Stimulated activated naive CD8-positive, alpha-beta T cell treated with anti-CD3 and anti-CD28 coated beads, Interleukin-15, Interleukin-2, amounts not matched to agents 100 ng/mL and 50 ng/mL, for 24 hours (primary cell): Measurements from ENCODE around the gene EYS.
"Not testable (repeated sequence)": the region's sequence is repeated elsewhere in the genome, so short reads cannot be mapped to it uniquely, and the experiment has no call there.

Experiments used
- H3K27ac Mint-ChIP-seq: one replicate; pipeline ENCODE4 v1.8.0; 2021; ENCODE audit warnings: mild to moderate bottlenecking, mixed read lengths
- H3K27me3 Mint-ChIP-seq: one replicate; pipeline ENCODE4 v1.8.0; 2021; ENCODE audit warnings: mixed read lengths
- H3K36me3 Mint-ChIP-seq: one replicate; pipeline ENCODE4 v1.8.0; 2021; ENCODE audit warnings: low read depth, mixed read lengths
- H3K4me1 Mint-ChIP-seq: one replicate; pipeline ENCODE4 v1.8.0; 2021; ENCODE audit warnings: low read depth, mixed read lengths
- H3K4me3 Mint-ChIP-seq: one replicate; pipeline ENCODE4 v1.8.0; 2021; ENCODE audit warnings: mild to moderate bottlenecking, mixed read lengths
- H3K9me3 Mint-ChIP-seq: one replicate; pipeline ENCODE4 v1.8.0; 2021; ENCODE audit warnings: mixed read lengths

EYS gene

DNA sequence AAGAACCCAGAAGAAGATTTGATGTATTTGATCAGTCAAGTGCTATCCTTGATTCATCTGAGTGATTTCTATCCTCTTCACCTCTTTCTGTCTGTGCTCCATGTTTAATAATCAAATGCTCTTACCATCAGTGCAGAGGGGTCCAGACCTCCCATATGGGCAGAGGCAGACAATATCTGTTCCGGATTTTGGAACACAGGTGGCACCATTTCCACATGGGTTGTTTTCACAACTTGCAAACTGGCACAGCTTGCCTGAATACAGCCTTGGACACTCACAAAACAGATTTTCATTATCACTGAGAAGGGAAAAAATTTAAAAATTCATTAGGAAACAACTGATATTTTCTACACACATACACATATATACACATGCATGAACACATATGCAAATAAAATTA, 1843.0 kb downstream of the EYS start:
- H3K27me3 Mint-ChIP-seq = no peaks in the 10 kb centered on the region
- H3K9me3 Mint-ChIP-seq = no peaks in the 10 kb centered on the region
- no peaks in the 10 kb centered on the region for H3K36me3 Mint-ChIP-seq
- no peaks in the 10 kb centered on the region for H3K4me1 Mint-ChIP-seq
- no peak overlapping the region for H3K27ac Mint-ChIP-seq
- H3K4me3 Mint-ChIP-seq = no peak overlapping the region

DNA sequence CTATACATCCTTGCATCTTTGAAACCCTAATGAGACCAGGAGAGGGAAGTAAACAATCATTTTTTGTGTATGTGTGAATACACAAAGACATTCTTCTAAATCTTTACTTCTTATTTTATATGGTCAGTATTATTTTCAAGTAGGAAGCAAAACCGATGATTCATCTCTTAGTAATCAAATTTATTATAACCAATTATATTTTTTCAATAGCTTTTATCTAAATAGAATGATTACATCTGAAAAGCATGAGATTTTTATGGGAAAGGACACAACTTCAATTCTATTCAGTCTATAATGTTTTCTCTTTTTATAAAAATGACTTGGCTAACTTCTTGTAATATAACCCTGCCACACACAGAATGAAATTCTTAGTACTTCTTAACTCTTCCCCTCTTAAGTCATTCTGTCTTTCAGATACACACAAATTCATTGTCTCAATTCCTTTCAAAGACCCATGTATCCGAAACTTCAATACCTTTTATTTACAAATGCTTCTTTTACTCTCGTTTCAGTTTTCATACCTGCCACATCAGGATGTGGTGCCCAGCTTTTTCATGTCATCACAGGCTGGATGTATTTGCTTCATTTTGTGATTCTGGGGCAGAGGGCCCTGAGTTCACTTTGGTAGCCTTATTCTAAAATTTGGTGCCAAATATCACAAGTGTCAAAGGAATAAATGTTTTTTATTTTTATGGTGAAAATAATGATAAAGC, 1844.4 kb downstream of the EYS start:
- Mint-ChIP-seq H3K36me3 (no peaks in the 10 kb centered on the region), H3K27ac (no peak overlapping the region), H3K4me1 (no peaks in the 10 kb centered on the region), H3K27me3 (no peaks in the 10 kb centered on the region), H3K4me3 (no peak overlapping the region), H3K9me3 (no peaks in the 10 kb centered on the region)

DNA sequence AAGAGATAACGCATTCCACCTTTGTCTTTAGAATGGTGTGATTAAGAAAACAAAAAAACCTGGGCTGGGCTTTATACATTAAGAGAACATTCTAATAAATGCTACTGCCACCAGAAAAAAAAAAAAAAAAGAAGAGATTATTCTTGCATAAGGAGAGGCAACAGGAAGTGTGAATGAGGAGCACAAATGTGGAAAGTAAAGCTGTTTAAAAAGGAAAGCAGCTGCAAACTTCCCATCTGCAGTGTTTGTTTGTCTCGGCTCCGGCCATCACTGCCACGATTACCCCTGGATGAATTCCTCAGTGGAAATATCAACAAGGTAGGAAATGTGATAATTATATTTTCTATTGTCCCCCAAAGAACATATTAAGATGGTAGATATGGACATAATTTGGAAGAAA, 1847.5 kb downstream of the EYS start:
- Mint-ChIP-seq H3K27me3 (no peaks in the 10 kb centered on the region), H3K36me3 (no peaks in the 10 kb centered on the region), H3K27ac (no peak overlapping the region), H3K4me3 (no peak overlapping the region), H3K9me3 (no peaks in the 10 kb centered on the region), H3K4me1 (no peaks in the 10 kb centered on the region)

DNA sequence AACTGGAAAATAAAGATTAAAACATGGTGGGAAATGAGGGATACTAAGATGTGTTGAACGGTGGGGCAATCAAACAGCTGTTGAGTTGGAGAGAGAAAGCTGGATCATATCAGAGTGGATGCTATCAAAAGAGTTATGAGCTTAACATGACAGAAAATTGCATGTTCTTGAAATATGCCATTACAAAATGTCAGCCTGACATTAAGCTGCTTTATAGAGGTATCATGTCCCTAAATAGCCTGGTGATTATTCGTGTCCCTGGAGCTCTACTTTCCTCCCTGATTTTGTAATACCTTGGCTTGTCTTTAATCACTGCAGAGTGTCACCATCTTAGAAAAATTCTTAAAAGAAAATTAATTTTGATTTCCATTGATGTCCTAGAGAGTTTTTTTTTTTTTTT, 1848.3 kb downstream of the EYS start:
- H3K4me1 Mint-ChIP-seq = no peaks in the 10 kb centered on the region
- H3K27ac Mint-ChIP-seq = no peak overlapping the region
- H3K27me3 Mint-ChIP-seq = no peaks in the 10 kb centered on the region
- H3K9me3 Mint-ChIP-seq = no peaks in the 10 kb centered on the region
- no peak overlapping the region for H3K4me3 Mint-ChIP-seq
- H3K36me3 Mint-ChIP-seq = no peaks in the 10 kb centered on the region

DNA sequence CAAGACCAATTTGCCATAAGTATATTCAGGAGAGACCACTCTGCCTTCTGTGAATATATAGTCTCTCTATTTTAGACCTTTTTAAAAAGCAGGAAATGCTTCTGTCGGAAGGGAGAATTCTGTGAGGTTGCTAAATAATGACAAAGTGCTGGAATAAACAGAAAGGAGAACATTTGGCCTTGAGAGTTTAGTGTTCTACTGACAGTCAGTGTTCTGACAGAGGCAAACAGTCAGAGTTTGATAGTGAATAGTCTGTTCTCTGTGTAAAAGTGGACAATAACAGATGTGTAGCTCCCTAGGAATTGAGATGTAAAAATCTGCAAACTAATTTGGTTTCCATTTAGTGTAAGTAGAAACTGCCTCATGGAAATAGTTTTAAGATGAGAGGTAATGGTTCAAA, 1850.8 kb downstream of the EYS start:
- H3K27me3 Mint-ChIP-seq = no peaks in the 10 kb centered on the region
- H3K9me3 Mint-ChIP-seq = peaks cover 8% of the 10 kb centered on the region
- H3K36me3 Mint-ChIP-seq = no peaks in the 10 kb centered on the region
- no peaks in the 10 kb centered on the region for H3K4me1 Mint-ChIP-seq
- no peak overlapping the region for H3K4me3 Mint-ChIP-seq
- H3K27ac Mint-ChIP-seq = no peak overlapping the region

DNA sequence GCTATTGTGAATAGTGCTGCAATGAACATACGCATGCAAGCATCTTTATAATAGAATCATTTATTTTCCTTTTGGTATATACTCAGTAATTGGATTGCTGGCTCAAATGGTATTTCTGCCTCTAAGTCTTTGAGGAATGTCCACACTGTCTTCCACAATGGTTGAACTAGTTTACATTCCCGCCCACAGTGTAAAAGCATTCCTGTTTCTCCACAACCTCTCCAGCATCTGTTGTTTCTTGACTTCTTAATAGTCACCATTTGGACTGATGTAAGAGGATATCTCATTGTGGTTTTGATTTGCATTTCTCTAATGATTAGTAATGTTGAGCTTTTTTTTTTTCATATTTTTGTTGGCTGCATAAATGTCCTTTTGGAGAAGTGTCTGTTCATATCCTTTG, 1862.7 kb downstream of the EYS start:
- no peaks in the 10 kb centered on the region for H3K27me3 Mint-ChIP-seq

DNA sequence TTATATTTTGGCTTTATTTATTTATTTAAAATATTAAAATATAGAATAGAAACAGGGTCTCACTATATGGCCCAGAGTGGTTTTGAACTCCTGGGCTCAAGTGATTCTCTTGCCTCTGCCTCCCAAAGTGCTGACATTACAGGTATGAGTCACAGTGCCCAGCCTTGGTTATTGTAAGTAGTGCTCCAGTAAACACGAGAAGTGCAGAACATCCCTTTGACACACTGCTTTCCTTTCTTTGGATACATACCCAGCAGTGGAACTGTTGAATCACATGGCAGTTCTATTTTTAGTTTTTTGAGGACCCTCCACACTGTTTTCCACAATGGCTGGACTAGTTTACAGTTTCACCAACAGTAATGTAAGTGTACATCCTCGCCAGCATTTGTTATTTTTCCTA, 1867.5 kb downstream of the EYS start:
- no peak overlapping the region for H3K27ac Mint-ChIP-seq
- no peaks in the 10 kb centered on the region for H3K9me3 Mint-ChIP-seq
- no peaks in the 10 kb centered on the region for H3K4me1 Mint-ChIP-seq
- no peaks in the 10 kb centered on the region for H3K27me3 Mint-ChIP-seq
- no peaks in the 10 kb centered on the region for H3K36me3 Mint-ChIP-seq
- H3K4me3 Mint-ChIP-seq = no peak overlapping the region

More for the DNA sequence above, 1862.7 kb downstream of the EYS start:
- Mint-ChIP-seq H3K27ac (no peak overlapping the region), H3K36me3 (no peaks in the 10 kb centered on the region), H3K4me3 (no peak overlapping the region), H3K9me3 (no peaks in the 10 kb centered on the region), H3K4me1 (no peaks in the 10 kb centered on the region)

DNA sequence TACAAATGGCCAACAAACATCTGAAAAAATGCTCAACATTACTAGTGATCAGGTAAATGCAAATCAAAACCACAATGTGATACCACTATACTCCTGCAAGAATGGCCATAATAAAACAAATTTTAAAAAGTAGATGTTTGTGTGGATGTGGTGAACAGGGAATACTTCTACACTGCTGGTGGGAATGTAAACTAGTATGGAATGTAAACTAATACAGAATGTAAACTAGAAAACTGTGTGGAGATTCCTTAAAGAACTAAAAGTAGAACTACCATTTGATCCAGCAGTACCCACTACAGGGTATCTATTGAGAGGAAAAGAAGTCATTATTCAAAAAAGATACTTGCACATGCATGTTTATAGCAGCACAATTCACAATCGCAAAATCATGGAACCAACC, 1878.3 kb downstream of the EYS start:
- H3K9me3 Mint-ChIP-seq = peaks cover 19% of the 10 kb centered on the region
- H3K27me3 Mint-ChIP-seq, H3K4me1 Mint-ChIP-seq, H3K36me3 Mint-ChIP-seq, H3K27ac Mint-ChIP-seq, H3K4me3 Mint-ChIP-seq: not testable (repeated sequence)

DNA sequence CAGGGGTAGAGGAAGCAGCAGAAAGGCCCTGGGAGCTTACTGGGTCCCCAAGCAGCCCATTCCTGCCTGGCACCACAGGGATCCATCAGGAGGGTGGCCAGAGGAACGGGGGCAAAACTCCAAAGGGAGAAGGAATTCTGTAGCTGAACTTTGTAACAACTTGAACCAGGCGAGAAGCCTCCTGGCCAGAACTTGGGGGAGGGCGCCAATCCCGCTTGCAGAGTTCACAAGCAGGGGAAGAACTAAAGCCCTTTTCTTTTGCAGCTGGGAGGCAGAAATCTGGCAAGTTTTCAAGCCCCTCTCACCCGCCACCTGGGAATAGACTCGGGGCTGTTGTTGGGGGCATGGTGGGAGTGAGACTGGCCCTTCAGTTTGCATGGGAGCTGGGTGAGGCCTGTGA, 1882.3 kb downstream of the EYS start:
- peaks cover 9% of the 10 kb centered on the region for H3K9me3 Mint-ChIP-seq
- no peaks in the 10 kb centered on the region for H3K4me1 Mint-ChIP-seq
- H3K4me3 Mint-ChIP-seq = no peak overlapping the region
- no peak overlapping the region for H3K27ac Mint-ChIP-seq
- peaks cover 5% of the 10 kb centered on the region for H3K27me3 Mint-ChIP-seq
- H3K36me3 Mint-ChIP-seq = no peaks in the 10 kb centered on the region

DNA sequence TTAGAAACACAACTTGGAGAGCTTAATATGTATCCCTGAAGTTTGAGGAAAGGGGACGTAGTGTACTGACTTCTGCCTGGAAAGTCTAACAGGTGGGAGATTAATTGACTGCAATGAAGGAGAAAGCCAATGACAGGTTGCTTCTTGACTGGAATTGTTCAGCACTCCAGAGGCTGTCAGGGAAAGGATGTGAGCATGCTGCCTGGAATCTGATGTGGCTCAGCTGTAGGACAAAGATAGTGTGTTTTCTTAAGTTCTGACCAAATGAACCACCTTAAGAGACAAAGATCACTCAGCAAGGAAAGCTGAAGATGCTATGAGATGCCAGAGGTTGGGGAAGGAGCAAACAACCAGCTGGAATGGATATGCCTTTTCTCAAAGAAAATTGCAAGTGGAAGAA, 1885.6 kb downstream of the EYS start:
- no peaks in the 10 kb centered on the region for H3K4me1 Mint-ChIP-seq
- H3K36me3 Mint-ChIP-seq = no peaks in the 10 kb centered on the region
- no peak overlapping the region for H3K27ac Mint-ChIP-seq
- peaks cover 5% of the 10 kb centered on the region for H3K27me3 Mint-ChIP-seq
- H3K4me3 Mint-ChIP-seq = no peak overlapping the region
- no peaks in the 10 kb centered on the region for H3K9me3 Mint-ChIP-seq

DNA sequence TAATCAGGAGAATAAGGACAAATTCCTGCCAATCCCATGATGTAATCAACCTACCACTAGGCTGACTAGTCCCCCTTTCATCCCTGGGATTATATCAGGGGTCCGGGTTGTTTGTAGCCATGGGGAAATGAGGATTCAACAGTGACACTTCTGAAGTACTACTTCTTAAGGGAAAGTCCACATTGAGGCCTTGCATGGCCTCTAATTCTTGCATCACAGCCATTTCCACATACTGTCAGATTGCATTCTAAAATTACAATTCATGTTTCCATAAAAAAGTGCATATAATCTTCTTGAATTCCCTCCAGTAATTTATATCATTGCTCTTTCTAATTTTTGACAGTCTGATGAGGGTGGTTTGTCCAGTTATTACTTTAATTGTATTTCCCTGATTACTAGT, 1887.2 kb downstream of the EYS start:
- H3K27ac Mint-ChIP-seq = no peak overlapping the region
- H3K27me3 Mint-ChIP-seq = peaks cover 5% of the 10 kb centered on the region
- no peaks in the 10 kb centered on the region for H3K4me1 Mint-ChIP-seq
- no peak overlapping the region for H3K4me3 Mint-ChIP-seq
- no peaks in the 10 kb centered on the region for H3K36me3 Mint-ChIP-seq
- no peaks in the 10 kb centered on the region for H3K9me3 Mint-ChIP-seq

DNA sequence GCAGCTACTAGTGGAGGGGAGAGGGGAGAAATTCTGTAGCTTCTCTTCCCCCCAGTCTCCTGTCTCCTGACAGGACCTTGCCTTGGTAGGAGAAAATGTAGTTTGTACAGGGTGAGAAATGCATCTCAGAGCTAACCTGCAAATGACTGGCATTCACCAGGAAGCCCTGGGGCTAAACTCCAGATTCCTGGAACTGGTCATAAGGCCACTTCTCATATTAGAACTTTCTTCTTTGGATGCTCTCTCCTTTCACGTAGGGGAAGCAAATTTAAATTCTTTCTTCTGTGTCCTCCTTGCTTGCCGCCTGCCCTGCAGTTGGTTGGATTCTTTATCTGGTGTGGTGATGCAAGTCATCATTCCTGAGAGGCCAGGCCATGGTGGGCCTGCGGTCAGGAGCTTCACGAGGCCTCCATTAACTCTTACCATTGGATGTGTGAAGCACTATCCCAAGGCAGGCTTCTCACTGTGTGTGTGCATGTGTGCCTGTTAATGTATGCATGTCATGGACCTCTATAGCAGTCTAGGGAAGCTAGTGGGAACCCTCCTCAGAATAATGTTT, 1889.5 kb downstream of the EYS start:
- H3K4me3 Mint-ChIP-seq = no peak overlapping the region
- H3K27me3 Mint-ChIP-seq = peaks cover 5% of the 10 kb centered on the region
- no peak overlapping the region for H3K27ac Mint-ChIP-seq
- H3K36me3 Mint-ChIP-seq = no peaks in the 10 kb centered on the region
- H3K9me3 Mint-ChIP-seq = no peaks in the 10 kb centered on the region
- no peaks in the 10 kb centered on the region for H3K4me1 Mint-ChIP-seq

DNA sequence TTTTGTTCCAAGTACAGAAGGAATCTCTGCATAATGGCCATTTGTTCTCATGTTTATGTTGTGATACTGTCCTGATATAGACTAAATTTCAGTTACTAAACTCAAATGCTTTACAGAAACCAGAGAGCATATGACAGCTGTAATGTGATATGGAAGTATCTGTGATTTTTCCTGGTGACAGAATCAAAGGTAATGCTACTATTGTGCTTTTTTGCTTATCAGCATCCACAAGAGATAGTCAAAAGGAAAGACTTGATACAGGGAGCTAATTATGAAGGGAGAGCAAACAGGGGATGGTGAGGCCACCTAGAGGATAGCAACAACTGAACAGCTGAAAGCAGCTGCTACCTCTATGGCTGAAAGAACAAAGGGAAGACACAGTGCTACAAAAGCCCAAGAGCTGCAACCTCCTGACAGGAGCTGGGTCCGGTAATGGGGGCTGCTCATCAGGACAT, 1890.0 kb downstream of the EYS start:
- H3K4me1 Mint-ChIP-seq = no peaks in the 10 kb centered on the region
- no peak overlapping the region for H3K4me3 Mint-ChIP-seq
- H3K9me3 Mint-ChIP-seq = no peaks in the 10 kb centered on the region
- H3K36me3 Mint-ChIP-seq = no peaks in the 10 kb centered on the region
- H3K27me3 Mint-ChIP-seq = peaks cover 5% of the 10 kb centered on the region
- H3K27ac Mint-ChIP-seq = no peak overlapping the region

DNA sequence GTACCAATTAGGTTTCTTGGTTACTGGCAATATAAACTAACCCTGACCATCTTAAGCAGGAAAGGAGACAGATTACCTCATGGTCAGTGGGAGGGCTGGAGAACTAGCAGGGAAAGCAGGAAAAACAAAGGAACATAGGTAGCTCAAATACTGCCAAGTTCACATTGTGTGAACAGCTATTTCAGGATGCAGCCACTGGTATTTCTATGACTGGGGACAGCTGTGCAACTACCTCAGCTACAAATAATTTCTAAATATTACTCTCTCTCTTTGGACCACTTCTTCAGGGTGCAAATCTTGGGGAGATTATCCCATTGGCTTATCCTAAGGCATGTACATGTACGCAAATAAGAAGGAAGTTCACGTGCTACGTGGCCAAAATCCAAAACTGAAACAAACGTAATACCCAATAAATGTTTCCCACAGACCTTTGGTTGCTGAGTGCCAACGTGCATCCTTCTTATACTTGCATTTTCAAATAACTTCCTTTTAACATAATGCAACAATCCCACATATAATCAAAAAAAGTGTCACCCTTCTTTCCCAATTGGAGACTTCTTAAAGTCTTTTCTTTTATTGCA, 1890.5 kb downstream of the EYS start:
- no peak overlapping the region for H3K4me3 Mint-ChIP-seq

DNA sequence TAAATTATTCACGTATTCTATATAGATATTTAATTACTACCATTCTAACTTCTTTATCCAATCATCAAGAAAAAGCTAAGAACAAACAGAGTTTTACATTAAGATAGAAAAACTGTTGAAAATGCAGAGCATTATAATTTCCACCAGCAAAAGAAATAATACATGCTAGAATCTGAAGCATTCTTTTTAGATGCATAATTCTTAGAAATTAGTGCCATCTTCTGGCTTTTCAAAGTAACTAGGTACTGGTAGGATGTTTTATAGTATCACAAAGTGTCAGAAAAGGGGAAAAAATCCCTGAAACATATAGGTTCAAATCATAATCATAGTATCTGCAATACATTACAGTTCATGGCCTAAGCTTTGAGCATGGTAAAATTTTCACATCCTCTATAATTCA, 1892.6 kb downstream of the EYS start:
- H3K4me3 Mint-ChIP-seq = no peak overlapping the region
- H3K4me1 Mint-ChIP-seq = no peaks in the 10 kb centered on the region
- no peaks in the 10 kb centered on the region for H3K36me3 Mint-ChIP-seq
- H3K27ac Mint-ChIP-seq = no peak overlapping the region
- H3K9me3 Mint-ChIP-seq = no peaks in the 10 kb centered on the region
- H3K27me3 Mint-ChIP-seq = no peaks in the 10 kb centered on the region

More for the DNA sequence above, 1890.5 kb downstream of the EYS start:
- Mint-ChIP-seq H3K36me3 (no peaks in the 10 kb centered on the region), H3K27ac (no peak overlapping the region), H3K9me3 (no peaks in the 10 kb centered on the region), H3K4me1 (no peaks in the 10 kb centered on the region), H3K27me3 (peaks cover 1% of the 10 kb centered on the region)
